HG03571 (cell line): ENCODE results near the gene C6orf89.

Experiments
- ATAC-seq: cut with Tn5 transposase; IDR thresholded peaks from one replicate; pipeline ENCODE4 v1.9.1; 2021; ENCODE audit not compliant: unreplicated experiment

C6orf89 gene

DNA sequence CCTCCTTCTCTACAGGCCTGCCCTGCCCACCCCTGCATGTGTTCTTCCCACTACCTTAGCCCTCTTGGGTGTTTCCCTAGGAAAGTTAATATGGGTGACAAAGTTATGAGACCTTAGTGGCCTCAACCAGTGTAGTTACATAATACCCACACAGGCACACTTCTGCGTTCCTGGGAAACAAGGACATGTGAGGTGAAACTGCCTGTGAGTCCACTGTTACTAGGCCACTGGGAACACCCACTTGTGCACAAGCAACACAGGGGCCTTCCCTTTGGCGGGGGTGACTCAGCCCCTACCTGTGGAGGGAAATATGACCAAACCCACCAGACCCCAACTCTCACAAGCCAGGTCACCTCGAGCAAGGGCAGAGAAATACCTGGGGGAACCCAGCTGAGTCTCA lies 81.5 kb downstream of the C6orf89 start:
- no peak for ATAC-seq

DNA sequence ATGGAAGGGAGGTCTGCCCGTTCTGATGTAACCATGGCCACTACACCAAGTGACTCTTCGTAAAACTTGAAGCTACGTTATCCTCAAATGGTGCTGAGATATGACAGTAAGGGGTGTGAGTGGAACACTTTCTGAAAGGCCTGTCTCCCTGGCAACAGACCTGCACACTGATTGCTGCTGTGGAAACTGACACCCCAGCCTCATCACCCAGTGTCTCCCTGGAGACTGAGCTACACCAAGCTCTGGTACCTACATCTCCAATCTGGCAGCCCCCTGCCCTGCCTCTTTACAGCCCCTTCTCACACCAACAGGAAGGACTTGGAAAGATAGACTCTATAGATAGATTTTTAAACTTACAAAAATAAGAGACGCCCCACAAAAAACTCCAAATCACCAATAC lies 82.0 kb downstream of the C6orf89 start:
- no peak for ATAC-seq

DNA sequence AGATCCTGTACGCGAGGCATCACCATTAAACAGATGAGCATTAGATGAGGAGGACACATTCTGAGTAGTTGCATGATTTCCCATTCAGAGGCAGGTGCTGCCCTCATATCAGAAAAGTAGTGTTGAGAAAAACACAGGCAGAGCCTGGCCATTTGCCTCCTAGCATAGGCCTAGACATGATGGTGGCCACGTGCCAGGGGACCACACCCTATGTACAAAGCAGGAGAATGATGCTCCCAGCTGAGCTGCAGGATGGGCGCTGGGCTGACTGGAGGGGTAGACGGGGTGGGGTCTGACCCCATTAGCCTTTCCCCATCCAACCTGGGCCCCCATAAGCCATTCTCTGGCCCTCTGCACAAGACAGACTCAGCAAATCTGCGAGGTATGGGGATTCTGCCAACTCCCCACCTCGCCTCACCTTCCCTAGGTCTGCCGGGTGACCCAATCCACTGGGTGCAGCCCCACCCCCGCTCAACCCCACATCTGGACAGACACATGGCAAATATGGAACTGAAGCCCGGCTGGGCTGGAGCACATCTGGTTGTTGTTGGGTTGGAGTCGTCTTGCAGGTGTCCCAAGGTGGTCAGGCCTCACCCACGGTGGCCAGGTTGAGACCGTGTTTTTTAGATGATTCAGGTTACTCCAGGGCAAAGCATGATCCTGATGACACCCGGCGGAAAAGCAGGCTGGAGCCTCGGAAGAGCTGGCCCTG lies 82.7 kb downstream of the C6orf89 start:
- no peak for ATAC-seq

DNA sequence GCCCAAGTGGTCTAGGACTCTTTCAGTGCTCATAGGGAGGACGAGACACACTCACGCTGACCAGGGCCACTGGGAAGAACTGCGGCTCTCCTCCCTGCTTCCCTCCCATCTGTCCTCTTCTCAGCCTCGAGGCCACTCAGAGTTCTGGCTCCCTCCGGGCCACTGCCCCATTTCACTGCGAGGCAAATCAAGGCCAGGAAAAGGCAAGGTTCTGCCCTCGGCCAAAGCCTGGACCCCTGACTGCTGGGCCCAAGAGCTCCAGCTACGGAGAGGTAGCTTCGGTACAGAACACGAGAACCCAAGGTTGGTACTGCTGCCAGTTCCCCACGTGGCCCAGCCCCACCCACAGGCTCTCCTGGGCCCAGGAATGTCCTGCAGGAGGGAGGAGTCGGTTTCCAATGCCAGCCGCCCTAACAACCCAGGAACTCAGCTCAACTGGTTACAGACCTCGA lies 83.5 kb downstream of the C6orf89 start:
- ATAC-seq, result no peak

DNA sequence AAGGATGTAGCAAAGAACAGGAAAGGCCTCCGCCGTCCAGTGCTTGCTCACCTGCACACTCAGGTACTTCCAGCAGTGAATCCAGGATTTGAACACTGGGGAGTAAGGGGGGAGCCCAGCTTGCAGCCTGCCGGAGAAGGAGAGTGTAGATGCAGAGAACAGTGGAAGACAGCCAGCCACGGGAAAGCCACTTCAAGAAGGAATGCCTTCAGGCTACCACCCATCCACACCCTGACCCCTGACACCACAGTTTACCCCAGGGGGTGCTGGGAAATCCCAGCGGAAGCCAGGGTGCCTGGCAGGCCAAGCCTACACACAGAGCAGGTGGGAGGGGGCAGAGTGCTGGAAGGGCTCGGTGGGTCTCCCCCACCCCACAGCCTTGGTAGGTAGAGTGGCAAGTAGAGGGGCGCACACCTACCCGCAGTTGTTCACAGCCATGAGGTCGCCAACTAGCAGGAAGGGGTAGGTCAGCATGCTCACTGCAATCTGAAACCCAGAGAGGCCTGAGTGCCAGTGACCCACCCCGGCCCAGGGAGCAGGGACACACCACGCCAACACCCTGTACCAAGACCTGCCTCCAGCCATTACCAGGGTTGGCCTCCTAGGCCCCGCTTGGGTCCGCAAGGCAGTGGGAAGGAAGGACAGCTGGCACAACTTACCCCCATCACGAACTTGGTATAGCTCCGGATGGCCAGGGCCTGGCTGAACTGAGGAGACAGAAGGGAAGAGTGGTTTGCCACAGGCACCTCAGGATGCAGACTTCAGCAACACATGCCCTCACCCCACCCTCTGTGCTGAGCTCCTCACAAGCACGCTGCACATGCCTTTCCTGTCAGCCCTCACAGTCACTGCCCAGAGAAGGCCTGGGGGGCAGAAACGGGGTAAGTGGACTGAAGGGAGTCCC lies 84.5 kb downstream of the C6orf89 start:
- ATAC-seq, result no peak

DNA sequence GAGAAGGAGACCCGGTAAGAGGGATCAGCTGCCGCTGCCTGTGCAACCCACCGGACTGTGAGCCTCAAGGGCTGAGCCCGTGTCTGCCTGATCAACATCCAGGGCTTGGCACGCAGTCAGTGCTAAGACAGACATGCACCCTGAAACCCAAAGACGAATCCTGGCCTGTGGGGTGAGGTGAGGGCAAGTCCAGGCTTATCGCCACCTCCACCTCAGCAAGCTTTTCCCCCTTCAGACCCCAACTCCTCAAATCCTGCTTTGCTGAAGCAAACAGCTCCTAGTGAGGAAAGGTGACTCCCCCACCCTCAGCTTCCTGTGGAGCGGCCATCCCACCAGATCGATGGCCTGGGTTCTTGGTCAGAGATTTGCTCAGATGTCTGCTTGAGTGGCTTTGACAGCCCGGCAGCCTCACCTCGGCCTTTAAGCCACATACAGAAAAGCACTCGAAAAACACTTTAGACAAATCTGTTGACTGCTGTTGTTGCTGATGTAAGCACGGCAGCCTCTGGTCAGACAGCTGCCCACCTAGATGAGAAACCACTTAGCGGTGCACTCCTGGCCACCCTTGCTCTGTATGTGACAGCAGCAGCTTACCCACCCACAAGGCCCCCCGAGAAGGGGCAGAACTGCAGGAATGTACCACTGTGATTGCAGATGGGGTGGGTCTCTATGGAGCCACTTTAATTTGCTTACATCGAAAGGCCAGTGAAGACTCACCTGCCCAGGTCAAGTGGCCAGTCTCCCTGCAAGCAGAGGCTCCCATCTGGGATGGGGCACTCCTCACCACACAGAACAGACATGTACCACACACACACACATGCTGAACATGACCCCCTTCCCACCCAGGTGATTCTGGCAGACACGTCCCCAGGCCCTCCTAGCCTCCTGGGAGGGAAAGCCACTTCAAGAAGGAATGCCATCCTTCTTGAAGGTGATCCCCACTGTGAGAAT lies 85.4 kb downstream of the C6orf89 start:
- ATAC-seq, result no peak

DNA sequence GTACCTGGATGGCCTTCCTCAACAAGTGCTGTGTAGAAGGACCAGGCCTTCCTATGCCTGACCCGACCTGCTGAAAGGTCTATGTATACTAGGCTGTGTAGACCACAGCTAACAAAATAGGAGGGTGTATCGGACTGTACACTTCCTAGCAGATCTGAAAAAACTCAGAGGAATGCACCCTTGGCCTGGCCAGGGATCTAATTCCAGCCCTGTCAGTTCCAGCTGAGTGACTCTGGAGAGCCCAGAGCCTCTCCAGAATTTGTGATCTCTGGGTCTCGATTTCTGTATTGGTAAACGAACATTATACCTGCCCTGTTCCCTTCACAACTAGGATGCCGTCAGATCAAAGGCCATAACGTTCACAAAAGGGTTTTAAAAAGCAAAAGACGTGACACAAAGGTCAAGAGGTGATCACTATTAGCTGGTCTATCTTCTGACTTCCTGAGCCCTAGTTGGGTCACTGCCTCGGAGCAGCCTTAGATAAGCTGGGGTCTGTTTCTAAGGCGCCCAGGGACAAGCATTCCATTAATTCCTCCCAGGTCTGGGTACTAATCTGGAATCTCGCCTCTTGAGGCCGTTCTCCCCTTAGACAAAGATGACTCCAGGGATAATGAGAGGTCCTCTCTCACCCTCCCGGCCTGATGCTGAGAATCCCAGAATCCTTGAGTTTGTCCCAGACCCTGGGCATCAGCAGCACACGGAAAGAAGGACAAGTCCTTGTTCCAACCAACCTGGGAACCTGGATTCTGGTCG lies 86.3 kb downstream of the C6orf89 start:
- ATAC-seq, result no peak

DNA sequence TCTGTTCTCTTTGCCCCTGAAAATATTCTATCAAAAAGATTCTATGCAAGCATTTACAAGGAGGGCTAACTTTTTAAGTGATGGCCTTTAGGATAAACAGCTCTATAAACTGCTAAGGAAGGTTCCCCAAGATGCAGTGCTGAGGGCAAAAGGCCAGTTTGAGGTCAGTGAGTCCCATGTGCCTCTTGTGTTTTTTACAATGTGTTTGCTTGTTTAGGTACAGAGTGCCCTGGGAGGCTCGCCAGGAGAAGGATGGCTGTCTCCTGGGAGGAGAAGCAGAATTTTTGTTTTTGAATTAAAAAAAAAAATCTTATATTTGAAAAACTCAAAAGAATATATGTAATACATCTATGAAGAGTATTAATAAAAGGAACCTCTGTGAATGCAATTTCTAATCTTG lies 87.4 kb downstream of the C6orf89 start:
- no peak for ATAC-seq

DNA sequence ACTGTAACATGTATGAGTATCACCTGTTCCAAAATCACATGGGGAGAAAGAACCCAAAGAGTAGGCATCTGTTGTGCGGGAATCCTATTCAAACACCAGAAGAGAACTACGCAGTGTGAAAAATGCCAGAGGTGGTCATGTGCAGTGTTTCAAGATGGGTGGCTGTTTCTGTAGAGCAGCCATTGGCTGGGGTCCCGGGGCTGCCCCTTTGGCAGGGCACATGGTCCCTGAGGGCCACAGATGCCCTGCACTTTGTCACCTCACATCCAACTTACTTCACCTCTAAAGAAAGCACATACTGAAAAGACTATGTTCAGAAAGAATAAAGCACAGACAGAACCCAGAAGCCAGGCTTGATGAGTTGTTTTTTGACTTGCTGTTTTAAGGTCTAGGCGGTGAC lies 87.9 kb downstream of the C6orf89 start:
- ATAC-seq, result no peak

DNA sequence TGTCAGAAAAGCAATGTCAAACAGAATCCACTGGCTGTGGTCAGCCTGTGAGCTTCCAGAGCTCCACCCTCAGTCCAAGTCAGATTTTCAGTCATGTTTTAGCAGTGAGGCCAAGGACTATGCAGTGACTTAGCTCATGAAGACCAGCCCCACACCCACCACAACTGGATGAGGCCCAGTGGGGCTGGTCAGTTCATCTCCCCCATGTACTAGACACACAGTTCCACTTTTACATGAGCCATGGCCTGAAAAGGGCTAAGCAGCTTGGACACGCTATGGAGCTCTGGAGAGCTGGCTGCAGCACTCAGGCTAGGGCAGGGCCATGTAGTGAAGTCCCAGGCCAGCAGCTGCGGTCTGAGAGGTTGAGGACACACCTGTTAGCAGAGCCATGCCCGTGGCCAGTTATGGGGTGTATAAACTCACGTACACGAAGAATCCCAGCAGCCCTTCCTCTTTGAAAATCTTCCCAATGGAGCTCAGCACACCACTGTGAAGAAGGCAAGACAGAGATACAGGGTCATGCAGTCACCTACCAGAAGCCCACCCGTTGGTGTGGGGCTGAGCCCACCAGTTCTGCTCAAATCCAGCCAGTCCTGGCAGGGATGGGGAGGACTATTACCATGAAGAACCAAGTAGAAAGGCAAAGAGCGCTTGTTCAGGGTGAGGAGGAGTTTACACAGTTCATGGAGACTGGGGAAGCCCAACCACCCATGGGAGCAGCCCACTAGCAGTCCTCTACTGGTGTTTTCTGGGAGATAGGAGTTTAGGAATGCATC lies 89.7 kb downstream of the C6orf89 start:
- ATAC-seq, result no peak

DNA sequence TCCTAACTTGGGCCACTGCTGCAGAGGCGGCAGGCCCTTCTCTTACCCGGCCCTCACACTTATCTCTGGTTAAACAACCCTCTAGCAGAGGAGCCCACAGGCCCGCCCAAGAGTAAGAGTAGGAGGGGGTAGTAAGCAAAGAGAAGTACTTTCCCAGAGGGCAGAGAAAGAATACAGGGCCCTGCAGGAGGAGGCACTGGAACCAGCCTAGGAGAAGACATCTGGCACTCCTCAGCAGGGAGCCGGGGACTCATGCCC lies 90.2 kb downstream of the C6orf89 start:
- ATAC-seq, result no peak

DNA sequence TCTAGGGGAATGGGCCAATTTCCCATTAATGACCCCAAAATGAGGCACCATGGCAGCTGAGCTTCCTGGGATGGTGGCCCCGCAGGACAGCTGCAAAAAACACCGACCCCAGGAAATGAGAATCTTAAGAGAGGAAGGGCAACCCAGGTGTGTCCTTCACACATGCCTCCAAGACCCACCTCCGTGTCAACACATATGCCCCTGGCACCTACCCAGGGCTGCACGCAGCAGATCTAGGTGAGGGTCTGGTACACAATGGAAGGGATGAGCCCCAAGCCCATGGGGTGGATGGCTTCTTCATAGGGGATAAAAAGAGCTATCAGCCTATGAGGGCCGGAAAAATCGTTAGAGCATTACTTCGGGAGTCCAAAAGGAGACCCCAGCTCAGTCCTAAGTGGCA lies 90.8 kb downstream of the C6orf89 start:
- ATAC-seq, result no peak

DNA sequence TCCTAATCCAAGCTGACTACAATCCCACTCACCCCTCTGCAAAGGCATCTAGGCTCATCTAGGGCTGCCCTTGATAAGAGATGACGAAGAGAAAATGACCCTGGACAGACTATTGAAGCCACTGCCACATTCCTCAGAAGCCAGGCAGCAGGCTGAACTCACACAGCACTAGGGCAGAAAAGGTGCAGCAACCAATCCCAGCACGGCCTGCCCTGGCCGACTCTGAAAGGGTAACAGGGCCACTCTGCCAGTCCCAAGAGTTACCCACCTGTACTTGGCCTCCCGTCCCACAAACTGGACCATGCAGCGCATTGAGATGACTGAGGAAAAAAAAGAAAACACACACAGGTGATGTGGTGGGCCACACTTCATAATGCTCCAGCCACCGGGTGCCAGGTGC lies 91.2 kb downstream of the C6orf89 start:
- ATAC-seq, result no peak

DNA sequence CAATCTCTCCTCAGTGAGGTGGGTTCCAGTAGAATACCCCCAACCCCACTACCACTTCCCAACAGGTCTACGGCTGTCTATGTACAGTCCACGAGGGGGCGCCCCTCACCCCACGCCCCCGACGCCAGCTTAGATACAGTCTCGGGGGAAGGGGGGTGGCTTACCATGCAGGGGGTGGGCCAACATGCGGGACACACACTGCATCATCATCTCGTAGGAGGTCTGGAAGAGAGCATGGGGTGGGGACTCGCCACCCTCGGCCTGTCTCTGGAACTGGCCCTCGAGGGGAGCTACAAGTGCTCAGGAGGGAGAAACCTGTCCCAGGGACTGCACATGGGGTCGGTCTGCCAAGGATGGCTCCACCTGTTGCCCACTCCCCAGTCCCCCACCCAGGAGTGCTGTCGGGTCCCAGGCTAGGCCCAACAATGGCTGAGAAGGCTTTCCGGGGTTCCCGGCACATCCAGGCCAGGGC lies 91.8 kb downstream of the C6orf89 start:
- no peak for ATAC-seq
